ENCODE measurements around the gene PER2. TPM values are rescaled to one million over a fixed set of nuclear protein-coding genes. Genes with fewer than 3 reads are reported as not detected.
A peak's percentile ranks its signal among the peaks of the same experiment; 100 is the strongest.

Gene PER2
- total RNA-seq, 1 donor = 10.8 TPM

GRCh38 chr2:238247002-238247822, 41.2 kb downstream of the PER2 start:
- H3K4me3 ChIP-seq (ENCODE audit: low read depth, low read length) = no peak overlapping the region
- TF ChIP-seq CTCF (IDR thresholded peaks at IDR 0.05; ENCODE audit: insufficient read depth, low read length) = no peak
- DNase-seq (ENCODE audit: low read depth) = peak; percentile 22

GRCh38 chr2:238244151-238244550, 44.3 kb downstream of the PER2 start:
- no peak overlapping the region for H3K4me3 ChIP-seq (ENCODE audit: low read depth, low read length)
- TF ChIP-seq CTCF (IDR thresholded peaks at IDR 0.05; ENCODE audit: insufficient read depth, low read length) = no peak
- no peak for DNase-seq (ENCODE audit: low read depth)

GRCh38 chr2:238243496-238244076, 44.8 kb downstream of the PER2 start:
- no peak for TF ChIP-seq CTCF (IDR thresholded peaks at IDR 0.05; ENCODE audit: insufficient read depth, low read length)
- H3K4me3 ChIP-seq (ENCODE audit: low read depth, low read length) = no peak overlapping the region
- no peak for DNase-seq (ENCODE audit: low read depth)

- no peak for DNase-seq (ENCODE audit: low read depth)
- TF ChIP-seq CTCF (IDR thresholded peaks at IDR 0.05; ENCODE audit: insufficient read depth, low read length) = no peak
Measured at GRCh38 chr2:238242731-238243495, 45.5 kb downstream of the PER2 start.

GRCh38 chr2:238241970-238242369, 46.4 kb downstream of the PER2 start:
- H3K4me3 ChIP-seq (ENCODE audit: low read depth, low read length) = no peak overlapping the region
- TF ChIP-seq CTCF (IDR thresholded peaks at IDR 0.05; ENCODE audit: insufficient read depth, low read length) = no peak
- DNase-seq (ENCODE audit: low read depth) = no peak

More at GRCh38 chr2:238242731-238243495, 45.5 kb downstream of the PER2 start:
- H3K4me3 ChIP-seq (ENCODE audit: low read depth, low read length) = no peak overlapping the region

GRCh38 chr2:238240757-238241711, 47.4 kb downstream of the PER2 start:
- no peak overlapping the region for H3K4me3 ChIP-seq (ENCODE audit: low read depth, low read length)
- DNase-seq (ENCODE audit: low read depth) = no peak
- no peak for TF ChIP-seq CTCF (IDR thresholded peaks at IDR 0.05; ENCODE audit: insufficient read depth, low read length)

All from fibroblast of the aortic adventitia (primary cell).